ENCODE measurements around the gene AOPEP. TPM values are rescaled to one million over a fixed set of nuclear protein-coding genes. Genes with fewer than 3 reads are reported as not detected.
A peak's percentile ranks its signal among the peaks of the same experiment; 100 is the strongest.

AOPEP gene
- total RNA-seq, 4 donors from 2014 or later: 126 to 216 (median 136) TPM

GRCh38 chr9:94895668-94896067 is 169.2 kb downstream of the AOPEP start:
- 60 to 64% methylated on average over 3 of the region's 3 CpGs for WGBS, 2 donors
- Histone ChIP-seq H3K9me3 (no peaks in the 10 kb centered on the region), H3K36me3 (no peaks in the 10 kb centered on the region), H3K4me3 (replicated peaks in 1 of 3) (no peak overlapping the region), H3K27me3 (no peaks in the 10 kb centered on the region), H3K4me1 (peaks cover 2 to 11% of the 10 kb centered on the region in 2 donors), H3K27ac (no peak overlapping the region)
- TF ChIP-seq POLR2A (IDR thresholded peaks at IDR 0.05): no peak
- TF ChIP-seq, protein P1, sequence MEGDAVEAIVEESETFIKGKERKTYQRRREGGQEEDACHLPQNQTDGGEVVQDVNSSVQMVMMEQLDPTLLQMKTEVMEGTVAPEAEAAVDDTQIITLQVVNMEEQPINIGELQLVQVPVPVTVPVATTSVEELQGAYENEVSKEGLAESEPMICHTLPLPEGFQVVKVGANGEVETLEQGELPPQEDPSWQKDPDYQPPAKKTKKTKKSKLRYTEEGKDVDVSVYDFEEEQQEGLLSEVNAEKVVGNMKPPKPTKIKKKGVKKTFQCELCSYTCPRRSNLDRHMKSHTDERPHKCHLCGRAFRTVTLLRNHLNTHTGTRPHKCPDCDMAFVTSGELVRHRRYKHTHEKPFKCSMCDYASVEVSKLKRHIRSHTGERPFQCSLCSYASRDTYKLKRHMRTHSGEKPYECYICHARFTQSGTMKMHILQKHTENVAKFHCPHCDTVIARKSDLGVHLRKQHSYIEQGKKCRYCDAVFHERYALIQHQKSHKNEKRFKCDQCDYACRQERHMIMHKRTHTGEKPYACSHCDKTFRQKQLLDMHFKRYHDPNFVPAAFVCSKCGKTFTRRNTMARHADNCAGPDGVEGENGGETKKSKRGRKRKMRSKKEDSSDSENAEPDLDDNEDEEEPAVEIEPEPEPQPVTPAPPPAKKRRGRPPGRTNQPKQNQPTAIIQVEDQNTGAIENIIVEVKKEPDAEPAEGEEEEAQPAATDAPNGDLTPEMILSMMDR (IDR thresholded peaks at IDR 0.05): no peak
- no peak for DNase-seq
- intact Hi-C loops (cut with DNase I): no loop called here

- TF ChIP-seq, protein P1 (IDR thresholded peaks at IDR 0.05): no peak
- no peak for TF ChIP-seq POLR2A (IDR thresholded peaks at IDR 0.05)
- intact Hi-C loops (cut with DNase I): no loop called here
- no peaks in the 10 kb centered on the region for H3K36me3 ChIP-seq
- no peak overlapping the region for H3K4me3 ChIP-seq (replicated peaks in 1 of 3)
- no peak for DNase-seq
- WGBS, 2 donors: 90 to 96% methylated on average over 3 of the region's 3 CpGs
- H3K27ac ChIP-seq: no peak overlapping the region
- H3K27me3 ChIP-seq: no peaks in the 10 kb centered on the region
- H3K9me3 ChIP-seq: no peaks in the 10 kb centered on the region
- H3K4me1 ChIP-seq: peaks cover 6 to 16% of the 10 kb centered on the region in 2 donors
Measured at GRCh38 chr9:94896512-94896911, 170.0 kb downstream of the AOPEP start.

GRCh38 chr9:94899464-94900221 is 173.1 kb downstream of the AOPEP start:
- no peaks in the 10 kb centered on the region for H3K36me3 ChIP-seq
- peak overlapping the region in 2 of 3 donors; percentile 67 to 71 for H3K27ac ChIP-seq
- no peaks in the 10 kb centered on the region for H3K27me3 ChIP-seq
- no peaks in the 10 kb centered on the region for H3K9me3 ChIP-seq
- 96 to 97% methylated on average over 8 of the region's 8 CpGs for WGBS, 2 donors
- H3K4me1 ChIP-seq: peaks cover 6 to 19% of the 10 kb centered on the region in 2 donors
- intact Hi-C loops (cut with DNase I): no loop called here
- no peak for DNase-seq
- H3K4me3 ChIP-seq (replicated peaks in 1 of 3): no peak overlapping the region
- no peak for TF ChIP-seq POLR2A (IDR thresholded peaks at IDR 0.05)
- TF ChIP-seq, protein P1 (IDR thresholded peaks at IDR 0.05): no peak

GRCh38 chr9:94900222-94901018 is 173.9 kb downstream of the AOPEP start:
- intact Hi-C loops (cut with DNase I): no loop called here
- peaks cover 6 to 19% of the 10 kb centered on the region in 2 donors for H3K4me1 ChIP-seq
- H3K9me3 ChIP-seq: no peaks in the 10 kb centered on the region
- H3K36me3 ChIP-seq: no peaks in the 10 kb centered on the region
- H3K27me3 ChIP-seq: no peaks in the 10 kb centered on the region
- no peak overlapping the region for H3K4me3 ChIP-seq (replicated peaks in 1 of 3)
- H3K27ac ChIP-seq: peak overlapping the region; percentile 56 to 71 (median 67)
- 62 to 74% methylated on average over 10 of the region's 10 CpGs for WGBS, 2 donors
- no peak for DNase-seq
- TF ChIP-seq, protein P1 (IDR thresholded peaks at IDR 0.05): no peak

DNA sequence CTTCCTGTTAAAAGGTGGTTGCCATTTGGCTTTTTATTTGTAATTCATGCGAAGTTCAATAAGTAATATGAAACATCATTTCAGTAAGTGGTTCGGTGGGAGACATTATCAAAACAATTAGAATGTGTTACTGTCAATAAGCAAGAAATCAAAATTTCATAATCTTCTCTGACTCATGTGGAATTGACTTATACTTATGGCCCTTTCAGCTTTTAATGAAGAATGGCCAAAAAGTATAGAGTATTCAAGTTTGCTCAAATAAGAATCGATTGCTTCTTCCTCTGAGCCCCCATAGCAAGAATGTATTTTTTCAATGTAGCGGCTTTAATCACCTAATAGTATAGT is 174.5 kb downstream of the AOPEP start:
- intact Hi-C loops (cut with DNase I): no loop called here
- no peak overlapping the region for H3K4me3 ChIP-seq (replicated peaks in 1 of 3)

More for the DNA sequence above, 174.5 kb downstream of the AOPEP start:
- no peaks in the 10 kb centered on the region for H3K9me3 ChIP-seq
- H3K27me3 ChIP-seq: no peaks in the 10 kb centered on the region
- 71 to 85% methylated on average over 4 of the region's 4 CpGs for WGBS, 2 donors
- H3K4me1 ChIP-seq: peaks cover 6 to 19% of the 10 kb centered on the region in 2 donors
- TF ChIP-seq, protein P1 (IDR thresholded peaks at IDR 0.05): no peak
- TF ChIP-seq POLR2A (IDR thresholded peaks at IDR 0.05): no peak
- no peak for DNase-seq
- no peaks in the 10 kb centered on the region for H3K36me3 ChIP-seq
- H3K27ac ChIP-seq: peak overlapping the region; percentile 56 to 71 (median 67)

All from thyroid gland (tissue), 4 donors.